ENCODE measurements around the gene CNOT1.

Gene CNOT1

DNA sequence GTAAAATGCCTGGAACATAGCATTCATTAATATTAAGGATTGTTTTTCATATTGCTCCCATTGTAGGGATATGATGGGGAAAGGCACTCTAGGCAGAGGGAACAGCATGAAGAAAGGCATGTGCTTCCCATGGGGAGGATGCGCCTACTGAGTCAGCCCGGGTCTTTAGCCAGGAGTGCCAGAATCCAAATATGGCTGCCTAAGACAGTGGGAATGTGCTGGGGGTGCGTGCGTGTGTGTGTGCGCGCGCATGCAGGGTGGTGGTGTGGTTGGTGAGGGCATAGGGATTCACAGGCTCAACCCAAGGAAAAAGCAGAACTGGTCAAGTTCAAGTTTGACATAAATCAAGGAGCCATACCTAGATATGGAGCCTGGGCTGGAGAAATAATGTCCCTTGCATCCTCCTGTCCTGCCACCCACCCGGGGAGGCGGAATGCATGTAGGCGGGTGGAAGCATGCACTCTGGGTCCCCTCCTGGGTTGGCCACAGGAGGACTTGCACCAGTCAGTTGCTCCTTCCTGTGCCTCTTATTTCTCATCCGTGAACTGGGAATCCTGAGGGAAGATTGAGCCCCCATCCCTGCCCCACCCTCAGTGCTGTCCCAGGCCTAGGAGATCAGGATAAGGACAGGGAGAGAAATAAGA is 148.3 kb downstream of the CNOT1 start:
- FAIRE-seq (no peak), DNase-seq (ENCODE audit: insufficient read length) (no peak)
- TF ChIP-seq POLR2A (IDR thresholded peaks at IDR 0.05; ENCODE audit: low read depth, low read length) (no peak), POLR2AphosphoS5 (IDR thresholded peaks at IDR 0.05; ENCODE audit: low read depth, low read length) (no peak), TAF1 (IDR thresholded peaks at IDR 0.05; ENCODE audit: borderline replicate concordance, low read depth, low read length) (no peak)

DNA sequence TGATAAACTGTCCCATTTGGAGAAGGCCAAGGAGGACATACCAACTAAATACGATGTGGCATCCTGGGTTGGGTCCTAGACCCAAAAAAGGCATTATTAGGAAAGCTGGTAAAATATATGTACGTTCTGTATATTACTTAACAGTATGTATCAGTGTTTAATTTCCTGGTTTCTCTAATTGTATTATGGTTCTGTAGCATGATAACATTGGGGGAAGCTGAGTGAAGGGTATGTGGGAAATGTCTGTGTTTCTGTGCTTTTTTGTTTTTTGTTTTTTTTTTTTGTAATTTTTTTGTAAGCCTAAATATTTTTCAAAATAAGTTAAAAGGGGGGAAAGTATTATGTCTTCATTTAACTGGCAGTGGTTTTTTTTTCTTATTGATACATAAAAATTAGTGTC is 151.2 kb downstream of the CNOT1 start:
- no peak for DNase-seq (ENCODE audit: insufficient read length)
- no peak for FAIRE-seq
- TF ChIP-seq POLR2A (IDR thresholded peaks at IDR 0.05; ENCODE audit: low read depth, low read length) (no peak), POLR2AphosphoS5 (IDR thresholded peaks at IDR 0.05; ENCODE audit: low read depth, low read length) (no peak), TAF1 (IDR thresholded peaks at IDR 0.05; ENCODE audit: borderline replicate concordance, low read depth, low read length) (no peak)

DNA sequence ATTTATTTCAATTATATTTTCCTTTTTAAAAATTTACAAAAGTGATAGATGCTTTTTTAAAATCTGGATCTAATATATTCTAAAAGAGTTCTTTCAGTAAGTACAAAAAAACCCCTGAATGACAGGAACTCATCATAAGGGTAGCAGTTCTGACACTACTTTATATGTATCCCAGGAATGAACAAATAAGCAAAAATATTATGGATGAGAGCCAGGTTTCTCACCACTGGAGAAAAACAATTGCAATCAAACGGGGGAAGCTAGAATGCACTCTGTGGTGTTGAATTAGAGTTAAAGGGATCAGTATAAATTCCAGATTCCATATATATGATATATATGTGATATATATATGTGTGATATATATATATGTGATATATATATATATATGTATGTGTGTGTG is 152.8 kb downstream of the CNOT1 start:
- TF ChIP-seq POLR2A (IDR thresholded peaks at IDR 0.05; ENCODE audit: low read depth, low read length) (no peak), TAF1 (IDR thresholded peaks at IDR 0.05; ENCODE audit: borderline replicate concordance, low read depth, low read length) (no peak), POLR2AphosphoS5 (IDR thresholded peaks at IDR 0.05; ENCODE audit: low read depth, low read length) (no peak)
- FAIRE-seq: no peak
- DNase-seq (ENCODE audit: insufficient read length): no peak

DNA sequence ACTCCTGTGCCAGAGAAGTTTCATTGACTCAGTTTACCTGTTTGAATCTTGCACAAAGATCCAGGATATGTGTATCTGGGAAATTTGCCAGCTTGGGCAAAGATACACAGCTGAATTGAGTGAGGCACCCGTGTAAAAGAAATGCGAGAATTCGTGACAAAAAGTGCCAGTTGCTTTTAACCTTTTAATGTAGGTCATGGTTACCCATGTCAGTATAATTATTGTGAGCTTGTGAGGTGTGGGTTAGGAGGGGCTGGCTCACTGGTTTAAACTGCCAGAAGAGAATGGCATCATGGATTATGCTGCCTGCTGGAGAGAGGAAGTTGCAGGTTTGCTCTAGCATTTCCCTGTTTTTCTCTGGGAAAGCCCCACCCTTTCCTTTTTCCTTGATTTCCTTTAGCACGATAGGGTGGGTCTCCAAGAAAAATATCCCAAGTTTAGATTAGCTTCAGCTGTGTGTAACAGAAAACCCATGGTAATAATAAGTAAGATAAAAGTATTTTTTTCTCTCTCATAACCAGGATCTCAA is 154.5 kb downstream of the CNOT1 start:
- TF ChIP-seq POLR2A (IDR thresholded peaks at IDR 0.05; ENCODE audit: low read depth, low read length): no peak
- TF ChIP-seq TAF1 (IDR thresholded peaks at IDR 0.05; ENCODE audit: borderline replicate concordance, low read depth, low read length): no peak
- no peak for TF ChIP-seq POLR2AphosphoS5 (IDR thresholded peaks at IDR 0.05; ENCODE audit: low read depth, low read length)
- DNase-seq (ENCODE audit: insufficient read length) (no peak), FAIRE-seq (no peak)

DNA sequence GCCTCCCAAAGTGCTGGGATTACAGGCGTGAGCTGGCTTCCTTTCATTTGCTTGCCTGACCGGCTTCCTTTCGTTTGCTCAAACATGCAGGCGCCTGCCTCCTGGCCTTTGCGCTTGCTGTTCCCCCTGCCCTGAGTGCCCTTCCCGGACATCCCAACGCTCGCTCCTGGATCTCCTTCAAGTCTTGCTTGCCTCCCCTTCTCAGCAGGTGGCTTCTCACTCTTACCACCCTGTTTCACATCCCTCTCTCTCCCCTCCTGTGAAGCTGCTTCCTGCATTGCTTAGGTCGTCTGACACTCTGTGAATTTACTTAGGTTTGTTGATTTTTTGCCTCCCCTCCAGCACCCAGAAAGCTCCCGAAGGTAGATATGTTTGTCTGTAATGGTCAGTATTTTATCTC is 155.3 kb downstream of the CNOT1 start:
- no peak for TF ChIP-seq POLR2AphosphoS5 (IDR thresholded peaks at IDR 0.05; ENCODE audit: low read depth, low read length)
- TF ChIP-seq POLR2A (IDR thresholded peaks at IDR 0.05; ENCODE audit: low read depth, low read length): no peak
- no peak for TF ChIP-seq TAF1 (IDR thresholded peaks at IDR 0.05; ENCODE audit: borderline replicate concordance, low read depth, low read length)
- DNase-seq (ENCODE audit: insufficient read length): no peak
- FAIRE-seq: no peak

DNA sequence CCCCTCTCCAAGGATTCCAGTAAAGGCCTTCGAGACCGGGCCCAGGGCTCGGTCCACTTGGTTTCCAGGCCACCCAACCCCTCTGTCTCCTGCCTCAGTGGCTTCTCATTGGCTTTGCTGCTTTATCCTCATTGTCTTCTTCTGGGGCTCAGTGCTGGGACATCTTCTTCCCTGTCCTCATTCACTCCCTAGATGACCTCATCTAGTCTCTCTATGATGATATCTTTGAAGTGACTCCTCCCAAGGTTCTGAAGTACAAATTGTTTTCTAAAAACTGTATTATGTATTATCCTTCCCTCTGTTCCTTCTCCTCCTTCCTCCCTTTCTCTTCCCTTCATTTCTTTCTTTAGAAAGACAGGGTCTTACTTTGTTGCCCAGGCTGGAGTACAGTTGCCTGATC is 156.8 kb downstream of the CNOT1 start:
- DNase-seq (ENCODE audit: insufficient read length) (no peak), FAIRE-seq (no peak)
- TF ChIP-seq TAF1 (IDR thresholded peaks at IDR 0.05; ENCODE audit: borderline replicate concordance, low read depth, low read length): no peak
- no peak for TF ChIP-seq POLR2AphosphoS5 (IDR thresholded peaks at IDR 0.05; ENCODE audit: low read depth, low read length)

DNA sequence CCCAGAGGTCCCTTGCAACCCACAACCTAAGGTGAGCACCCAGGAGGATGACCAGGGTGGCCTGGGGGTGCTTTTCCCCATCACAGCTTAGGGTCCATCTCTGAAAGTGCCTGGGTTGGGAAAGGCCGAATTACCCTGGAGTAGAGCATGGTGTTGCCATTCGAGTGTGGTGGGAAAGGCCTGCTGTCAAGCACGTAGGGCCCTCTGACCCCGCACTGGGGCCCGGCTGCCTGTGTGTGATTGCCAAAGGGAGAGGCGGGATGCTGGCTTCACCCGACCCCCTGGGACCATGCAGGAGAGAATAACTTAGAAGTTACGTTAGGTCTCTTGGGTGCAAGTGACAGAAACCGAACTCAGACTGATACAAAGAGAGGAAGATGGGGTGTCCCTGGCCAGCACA is 157.4 kb downstream of the CNOT1 start:
- no peak for DNase-seq (ENCODE audit: insufficient read length)
- no peak for TF ChIP-seq TAF1 (IDR thresholded peaks at IDR 0.05; ENCODE audit: borderline replicate concordance, low read depth, low read length)
- no peak for TF ChIP-seq POLR2AphosphoS5 (IDR thresholded peaks at IDR 0.05; ENCODE audit: low read depth, low read length)
- no peak for TF ChIP-seq POLR2A (IDR thresholded peaks at IDR 0.05; ENCODE audit: low read depth, low read length)
- FAIRE-seq: no peak

DNA sequence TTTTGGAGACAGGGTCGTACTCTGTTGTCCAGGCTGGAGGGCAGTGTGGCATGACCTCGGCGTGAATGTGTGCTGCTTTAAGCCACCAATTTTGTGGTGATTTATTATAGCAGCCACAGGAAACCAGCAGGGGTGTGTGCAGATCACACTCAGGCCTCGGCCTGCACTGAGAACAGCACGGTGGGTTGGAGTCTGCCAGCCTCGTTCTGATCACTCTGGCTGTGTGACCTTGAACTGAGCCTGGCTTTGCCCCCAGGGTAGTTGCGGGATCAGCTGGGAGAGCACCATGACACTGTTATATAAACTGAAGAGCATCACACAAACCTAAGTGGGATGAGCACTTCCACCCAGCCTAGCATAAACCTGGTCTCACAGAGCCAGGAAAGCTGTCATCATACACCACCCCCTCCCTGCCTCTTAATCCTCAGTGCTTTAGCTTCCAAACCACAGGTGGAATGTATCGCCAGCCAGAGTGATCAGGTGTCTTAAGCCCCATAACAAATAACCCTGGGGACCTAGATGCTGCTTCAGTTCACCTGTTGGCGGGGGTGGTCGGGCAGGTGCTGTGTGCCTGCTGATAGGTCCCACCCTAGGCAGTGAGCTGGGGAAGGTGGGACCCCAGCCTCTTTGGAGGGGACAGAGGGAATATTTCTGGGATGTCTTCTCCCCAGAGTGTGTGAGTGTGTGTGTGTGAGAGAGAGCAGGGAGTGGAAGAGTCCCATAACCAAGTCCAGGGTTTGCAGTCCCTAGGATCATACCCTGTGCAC is 158.2 kb downstream of the CNOT1 start:
- no peak for FAIRE-seq
- no peak for DNase-seq (ENCODE audit: insufficient read length)
- no peak for TF ChIP-seq POLR2AphosphoS5 (IDR thresholded peaks at IDR 0.05; ENCODE audit: low read depth, low read length)

Measured in GM12892 (cell line).